HG03159 (cell line): ENCODE measurements around the gene ALDH5A1.

Experiments used
- ATAC-seq: cut with Tn5 transposase; IDR thresholded peaks from one replicate; pipeline ENCODE4 v1.9.1; 2021; ENCODE audit warnings: mild to moderate bottlenecking, moderate library complexity; ENCODE audit not compliant: unreplicated experiment

Gene ALDH5A1

GRCh38 chr6:24522228-24523176 lies 27.7 kb downstream of the ALDH5A1 start:
- peak; percentile 63 for ATAC-seq

- no peak for ATAC-seq
Observed at GRCh38 chr6:24524329-24524728, 29.6 kb downstream of the ALDH5A1 start.

GRCh38 chr6:24524805-24525204 lies 30.0 kb downstream of the ALDH5A1 start:
- ATAC-seq: no peak

- ATAC-seq: no peak
Observed at GRCh38 chr6:24529985-24530384, 35.2 kb downstream of the ALDH5A1 start.

GRCh38 chr6:24534329-24534728 lies 39.6 kb downstream of the ALDH5A1 start:
- ATAC-seq: no peak

- no peak for ATAC-seq
Observed at GRCh38 chr6:24535210-24535609, 40.4 kb downstream of the ALDH5A1 start.

GRCh38 chr6:24536466-24536865 lies 41.7 kb downstream of the ALDH5A1 start:
- ATAC-seq: no peak

GRCh38 chr6:24537082-24537699 lies 42.4 kb downstream of the ALDH5A1 start:
- no peak for ATAC-seq

- no peak for ATAC-seq
Observed at GRCh38 chr6:24537771-24538385, 43.1 kb downstream of the ALDH5A1 start.

GRCh38 chr6:24539416-24539815 lies 44.6 kb downstream of the ALDH5A1 start:
- ATAC-seq: no peak

GRCh38 chr6:24540197-24540596 lies 45.4 kb downstream of the ALDH5A1 start:
- no peak for ATAC-seq

GRCh38 chr6:24543683-24544082 lies 48.9 kb downstream of the ALDH5A1 start:
- no peak for ATAC-seq

GRCh38 chr6:24545183-24545582 lies 50.4 kb downstream of the ALDH5A1 start:
- no peak for ATAC-seq

GRCh38 chr6:24545691-24546090 lies 50.9 kb downstream of the ALDH5A1 start:
- ATAC-seq: no peak

GRCh38 chr6:24546439-24546838 lies 51.7 kb downstream of the ALDH5A1 start:
- no peak for ATAC-seq

GRCh38 chr6:24547243-24547642 lies 52.5 kb downstream of the ALDH5A1 start:
- no peak for ATAC-seq

GRCh38 chr6:24549158-24549557 lies 54.4 kb downstream of the ALDH5A1 start:
- ATAC-seq: no peak

- no peak for ATAC-seq
Observed at GRCh38 chr6:24549674-24550353, 55.0 kb downstream of the ALDH5A1 start.

GRCh38 chr6:24551139-24551538 lies 56.4 kb downstream of the ALDH5A1 start:
- ATAC-seq: no peak

GRCh38 chr6:24554474-24554873 lies 59.7 kb downstream of the ALDH5A1 start:
- peak; percentile 72 for ATAC-seq

GRCh38 chr6:24558516-24558915 lies 63.7 kb downstream of the ALDH5A1 start:
- no peak for ATAC-seq
